KMS-11 (cell line): ENCODE measurements around the gene GRIA4.

Source experiments
- H2AFZ ChIP-seq: fragments of 200-600 bp; sonication (generic); 2 replicates; pipeline ENCODE4 v1.6.1; 2016; ENCODE audit warnings: antibody characterized with exemption, mixed run types, low read depth
- H3K27ac ChIP-seq: fragments of 200-600 bp; sonication (generic); 2 replicates; pipeline ENCODE4 v1.6.1; 2016; ENCODE audit warnings: mild to moderate bottlenecking, mixed run types
- H3K27me3 ChIP-seq: fragments of 200-600 bp; sonication (generic); 2 replicates; pipeline ENCODE4 v1.6.1; 2017; ENCODE audit warnings: mild to moderate bottlenecking, low read depth, mixed run types, moderate library complexity; ENCODE audit not compliant: insufficient read depth
- H3K36me3 ChIP-seq: fragments of 200-600 bp; sonication (generic); 2 replicates; pipeline ENCODE4 v1.6.1; 2017; ENCODE audit warnings: mild to moderate bottlenecking, mixed run types; ENCODE audit not compliant: insufficient read depth
- H3K4me1 ChIP-seq: fragments of 200-600 bp; sonication (generic); 2 replicates; pipeline ENCODE4 v1.6.1; 2016; ENCODE audit warnings: mild to moderate bottlenecking, low read depth, mixed run types; ENCODE audit not compliant: poor library complexity, severe bottlenecking
- H3K4me2 ChIP-seq: fragments of 200-600 bp; sonication (generic); 2 replicates; pipeline ENCODE4 v1.7.0; 2016; ENCODE audit warnings: mild to moderate bottlenecking, mixed run types
- H3K4me3 ChIP-seq: fragments of 200-600 bp; sonication (generic); IDR thresholded peaks from 2 replicates; pipeline ENCODE4 v1.6.1; 2017; ENCODE audit warnings: low read depth, low read length, mixed read lengths; ENCODE audit not compliant: insufficient read depth
- H3K79me2 ChIP-seq: fragments of 200-600 bp; sonication (generic); 2 replicates; pipeline ENCODE4 v1.6.1; 2016; ENCODE audit warnings: low read depth, mixed run types; ENCODE audit not compliant: insufficient read depth
- H3K9ac ChIP-seq: fragments of 200-600 bp; sonication (generic); 2 replicates; pipeline ENCODE4 v1.6.1; 2016; ENCODE audit warnings: mild to moderate bottlenecking, mixed run types
- H4K20me1 ChIP-seq: fragments of 200-600 bp; sonication (generic); 2 replicates; pipeline ENCODE4 v1.6.1; 2016; ENCODE audit warnings: mild to moderate bottlenecking, mixed run types; ENCODE audit not compliant: insufficient read depth
- TF ChIP-seq, protein P1 (sequence below): fragments of 200-600 bp; sonication (generic); conservative IDR thresholded peaks from 2 replicates; pipeline ENCODE4 v1.6.1; 2017; ENCODE audit warnings: low read depth, mild to moderate bottlenecking, antibody characterized with exemption, low read length, moderate library complexity, mixed read lengths

The GRIA4 gene

DNA sequence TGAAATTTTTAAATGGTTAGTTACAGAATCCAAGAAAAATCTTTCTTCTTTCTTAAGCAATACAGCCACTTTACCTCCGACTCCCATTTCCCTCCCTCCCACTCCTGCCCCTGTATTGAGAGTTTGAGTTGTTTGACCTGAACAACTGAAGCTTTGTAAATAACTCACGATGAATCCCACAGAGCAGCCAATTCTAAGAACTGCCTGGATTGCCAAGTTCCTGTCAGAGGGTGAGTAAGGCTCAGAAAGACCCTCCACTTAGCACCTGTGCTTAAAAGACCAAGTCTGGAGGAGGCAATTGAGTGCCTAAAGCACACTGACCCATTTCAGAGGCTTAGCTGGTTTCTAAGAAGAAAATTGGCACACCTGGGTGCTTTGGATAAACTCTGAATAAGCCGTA is 253.7 kb downstream of the GRIA4 start:
- no peak overlapping the region for H3K4me3 ChIP-seq
- no peaks in the 10 kb centered on the region for H3K27me3 ChIP-seq
- H3K36me3 ChIP-seq, result no peaks in the 10 kb centered on the region
- TF ChIP-seq, protein P1, sequence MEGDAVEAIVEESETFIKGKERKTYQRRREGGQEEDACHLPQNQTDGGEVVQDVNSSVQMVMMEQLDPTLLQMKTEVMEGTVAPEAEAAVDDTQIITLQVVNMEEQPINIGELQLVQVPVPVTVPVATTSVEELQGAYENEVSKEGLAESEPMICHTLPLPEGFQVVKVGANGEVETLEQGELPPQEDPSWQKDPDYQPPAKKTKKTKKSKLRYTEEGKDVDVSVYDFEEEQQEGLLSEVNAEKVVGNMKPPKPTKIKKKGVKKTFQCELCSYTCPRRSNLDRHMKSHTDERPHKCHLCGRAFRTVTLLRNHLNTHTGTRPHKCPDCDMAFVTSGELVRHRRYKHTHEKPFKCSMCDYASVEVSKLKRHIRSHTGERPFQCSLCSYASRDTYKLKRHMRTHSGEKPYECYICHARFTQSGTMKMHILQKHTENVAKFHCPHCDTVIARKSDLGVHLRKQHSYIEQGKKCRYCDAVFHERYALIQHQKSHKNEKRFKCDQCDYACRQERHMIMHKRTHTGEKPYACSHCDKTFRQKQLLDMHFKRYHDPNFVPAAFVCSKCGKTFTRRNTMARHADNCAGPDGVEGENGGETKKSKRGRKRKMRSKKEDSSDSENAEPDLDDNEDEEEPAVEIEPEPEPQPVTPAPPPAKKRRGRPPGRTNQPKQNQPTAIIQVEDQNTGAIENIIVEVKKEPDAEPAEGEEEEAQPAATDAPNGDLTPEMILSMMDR, result no peak
- H3K27ac ChIP-seq, result no peak overlapping the region
- no peak overlapping the region for H3K4me2 ChIP-seq
- no peak overlapping the region for H2AFZ ChIP-seq
- no peak overlapping the region for H3K9ac ChIP-seq
- H3K79me2 ChIP-seq, result no peaks in the 10 kb centered on the region
- no peaks in the 10 kb centered on the region for H3K4me1 ChIP-seq
- no peaks in the 10 kb centered on the region for H4K20me1 ChIP-seq

DNA sequence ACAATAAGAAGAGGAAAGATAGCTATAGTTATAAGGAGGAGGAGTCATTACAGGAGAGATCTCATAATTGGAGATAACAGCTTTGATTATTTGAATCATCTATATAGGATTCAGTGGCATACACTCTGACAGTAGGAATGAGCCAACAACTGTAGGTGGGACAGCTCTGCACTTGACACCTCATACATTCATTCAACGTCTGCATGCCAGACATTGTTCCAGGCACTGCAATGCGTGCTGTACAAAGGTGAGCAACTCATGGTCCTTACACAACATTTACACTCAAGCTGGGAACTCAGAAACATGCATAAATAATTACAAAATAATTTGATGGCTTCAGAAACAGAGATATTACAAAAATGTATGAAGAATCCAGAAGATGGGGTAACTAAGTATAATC is 257.9 kb downstream of the GRIA4 start:
- no peak overlapping the region for H2AFZ ChIP-seq

DNA sequence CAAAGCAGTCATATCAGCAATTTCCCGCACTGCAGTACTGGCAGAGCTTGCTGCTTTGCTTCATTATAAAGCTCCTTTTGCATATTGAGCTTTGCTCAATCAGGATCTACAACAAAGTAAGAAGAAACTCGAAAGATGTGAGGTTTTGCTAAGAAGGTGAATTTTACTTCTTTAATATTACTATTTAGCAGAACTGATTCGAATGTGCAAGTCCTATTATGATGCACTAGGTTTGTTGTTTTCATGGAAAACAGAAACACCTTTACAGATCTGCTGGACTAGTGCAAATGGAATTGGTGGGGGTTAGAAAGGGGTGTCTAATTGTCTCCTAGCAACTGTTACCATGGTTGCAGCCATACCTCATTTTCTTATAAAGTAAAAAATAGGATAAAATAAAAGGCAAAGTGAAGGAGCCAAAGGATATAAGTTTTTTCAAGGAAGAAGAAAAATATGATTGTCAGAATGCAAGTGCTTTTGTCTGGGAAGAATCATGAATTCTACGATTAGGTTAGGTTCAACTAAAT is 259.0 kb downstream of the GRIA4 start:
- no peak overlapping the region for H3K27ac ChIP-seq
- no peak overlapping the region for H3K4me3 ChIP-seq
- no peak overlapping the region for H3K4me2 ChIP-seq
- no peak overlapping the region for H2AFZ ChIP-seq
- no peaks in the 10 kb centered on the region for H3K27me3 ChIP-seq
- no peaks in the 10 kb centered on the region for H3K36me3 ChIP-seq
- no peak overlapping the region for H3K9ac ChIP-seq
- no peaks in the 10 kb centered on the region for H4K20me1 ChIP-seq
- H3K79me2 ChIP-seq, result no peaks in the 10 kb centered on the region
- TF ChIP-seq, protein P1, result no peak
- no peaks in the 10 kb centered on the region for H3K4me1 ChIP-seq

More for the DNA sequence above, 257.9 kb downstream of the GRIA4 start:
- Histone ChIP-seq H3K4me3 (no peak overlapping the region), H3K9ac (no peak overlapping the region), H4K20me1 (no peaks in the 10 kb centered on the region), H3K4me2 (no peak overlapping the region), H3K4me1 (no peaks in the 10 kb centered on the region), H3K27ac (no peak overlapping the region), H3K79me2 (no peaks in the 10 kb centered on the region), H3K36me3 (no peaks in the 10 kb centered on the region), H3K27me3 (no peaks in the 10 kb centered on the region)
- TF ChIP-seq, protein P1, result no peak

DNA sequence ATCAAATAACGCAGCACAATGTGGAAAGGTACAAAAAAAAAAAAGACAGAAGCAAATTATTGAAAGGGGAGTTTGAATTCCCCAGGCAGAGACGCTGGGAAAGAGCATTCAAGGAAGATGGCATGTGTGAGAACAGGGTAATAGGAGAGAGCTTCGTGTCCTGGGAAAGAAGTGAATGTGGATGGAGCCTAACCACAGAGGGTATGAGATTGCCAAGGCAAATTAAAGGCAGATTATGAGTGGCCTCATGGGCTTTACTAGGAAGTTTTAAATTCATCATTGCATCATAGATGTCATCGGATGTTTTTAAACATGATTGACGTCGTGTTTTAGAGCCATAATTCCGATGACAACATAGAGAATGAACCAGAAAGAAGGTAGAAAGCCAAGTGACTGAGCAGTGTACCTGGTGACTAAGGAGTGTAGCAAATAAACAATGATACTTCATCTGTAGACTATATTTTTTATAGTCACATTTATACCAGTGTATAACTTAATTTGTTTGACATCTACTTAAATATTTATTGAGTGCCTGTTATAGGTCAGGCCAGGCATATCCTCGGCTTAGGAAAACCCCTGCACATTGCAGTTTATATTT is 260.7 kb downstream of the GRIA4 start:
- Histone ChIP-seq H3K79me2 (no peaks in the 10 kb centered on the region), H3K27ac (no peak overlapping the region), H4K20me1 (no peaks in the 10 kb centered on the region), H3K4me1 (no peaks in the 10 kb centered on the region), H3K36me3 (no peaks in the 10 kb centered on the region), H3K4me3 (no peak overlapping the region), H2AFZ (no peak overlapping the region), H3K4me2 (no peak overlapping the region), H3K27me3 (no peaks in the 10 kb centered on the region), H3K9ac (no peak overlapping the region)
- TF ChIP-seq, protein P1, result no peak
